Stomach (tissue), 9 donors: ENCODE results near the gene E2F6. TPM values are rescaled to one million over a fixed set of nuclear protein-coding genes. Genes with fewer than 3 reads are reported as not detected.

Experiments
- DNase-seq, 2 donors: peaks; one replicate each; pipeline versions ENCODE4 v3.0.0 to v3.0.0-alpha.2; 2013 to 2019
- H3K27ac ChIP-seq, 5 donors: fragments of 200-600 bp in 4 of 5; sonication (generic) in 4 of 5; one replicate each; pipeline ENCODE4 v1.5.1; 2013 to 2019; ENCODE audit warnings: mild to moderate bottlenecking in 1 of 5, moderate library complexity in 1 of 5
- H3K27me3 ChIP-seq, 3 donors: fragments of 200-600 bp; sonication (generic); one replicate each; pipeline ENCODE4 v1.5.1; 2017 to 2019; ENCODE audit warnings: mixed run types in 1 of 3
- H3K36me3 ChIP-seq, 4 donors: fragments of 200-600 bp; sonication (generic); 1 replicate in 3 of 4; 2 replicates in 1 of 4; pipeline ENCODE4 v1.5.1; 2016 to 2019
- H3K4me1 ChIP-seq, 4 donors: fragments of 200-600 bp; sonication (generic); one replicate each; pipeline ENCODE4 v1.5.1; 2016 to 2019
- H3K4me3 ChIP-seq, 4 donors: fragments of 200-600 bp; sonication (generic) in 3 of 4; one replicate each; pipeline ENCODE4 v1.5.1; 2016 to 2019; ENCODE audit warnings: mild to moderate bottlenecking in 1 of 4
- H3K9me3 ChIP-seq, 4 donors: fragments of 200-600 bp; sonication (generic); one replicate each; pipeline ENCODE4 v1.5.1; 2016 to 2019
- EP300 ChIP-seq: sonication (generic); formaldehyde crosslinking; IDR thresholded peaks from one replicate; pipeline ENCODE4 v1.6.1; 2017; ENCODE audit warnings: antibody characterized with exemption
- POLR2A ChIP-seq, 4 donors: fragments of 450-650 bp; IDR thresholded peaks; one replicate each; pipeline ENCODE4 v1.6.1; 2016; ENCODE audit warnings: antibody characterized with exemption in 4 of 4, control low read depth in 2 of 4, mild to moderate bottlenecking in 1 of 4, moderate library complexity in 1 of 4
- POLR2AphosphoS5 ChIP-seq, 3 donors: sonication (generic); formaldehyde crosslinking; IDR thresholded peaks; one replicate each; pipeline ENCODE4 v1.6.1; 2016; ENCODE audit warnings: antibody characterized with exemption in 3 of 3
- WGBS, 5 donors: extraction: QIAGEN DNeasy Blood & Tissue Kit in 3 of 5; methylation state at CpG; one replicate each; pipeline versions ENCODE4 v1.1.5 to v1.1.7; 2013 to 2018; 5-methylcytosine and 5-hydroxymethylcytosine counted together
- intact Hi-C: fragments of 100-400 bp; cut with DNase I; formaldehyde crosslinking; loops from one replicate; pipeline ENCODE4 v1.15.1; 2023; ENCODE audit warnings: low total_unique reads
- polyA plus RNA-seq, 3 donors: library from polyadenylated mRNA; stranded (reverse); fragments of 200-250 nt; gene quantifications; one replicate each; pipeline ENCODE4 v1.2.3, GENCODE V29; 2013
- total RNA-seq, 5 donors: library from RNA; depleted of rRNA; stranded (reverse); fragments of >200 nt; gene quantifications; one replicate each; pipeline versions ENCODE4 v1.1.0 to v1.2.3, GENCODE V29; 2014 to 2016
- TF ChIP-seq, protein P1 (sequence below), 7 experiments: fragments of 450-650 bp in 4 of 7; fragments of 200-600 bp in 3 of 7; sonication (generic) in 3 of 7; IDR thresholded peaks; one replicate each; pipeline ENCODE4 v1.5.1; 2016 to 2019; ENCODE audit warnings: antibody characterized with exemption in 7 of 7, control low read depth in 2 of 7, mild to moderate bottlenecking in 1 of 7
- donor health status: healthy with polysubstance abuse.
- donor health status: Bipolar disorder and iron deficiency.
- donor health status: healthy.

Gene E2F6
- total and polyA plus RNA-seq, 8 donors = 0.58 to 32.1 (median 10.1) TPM

GRCh38 chr2:11446733-11447248 is 19.2 kb downstream of the E2F6 start:
- Histone ChIP-seq H3K4me1 (no peaks in the 10 kb centered on the region), H3K9me3 (no peaks in the 10 kb centered on the region), H3K36me3 (peaks cover 29 to 92% (median 88%) of the 10 kb centered on the region in 4 donors), H3K4me3 (no peak overlapping the region), H3K27me3 (no peaks in the 10 kb centered on the region), H3K27ac (no peak overlapping the region)
- DNase-seq = peak; percentile 48 to 88
- 27 to 65% (median 61%) methylated on average over 6 to 14 of the region's 14 CpGs for WGBS, 5 donors
- TF ChIP-seq, protein P1, sequence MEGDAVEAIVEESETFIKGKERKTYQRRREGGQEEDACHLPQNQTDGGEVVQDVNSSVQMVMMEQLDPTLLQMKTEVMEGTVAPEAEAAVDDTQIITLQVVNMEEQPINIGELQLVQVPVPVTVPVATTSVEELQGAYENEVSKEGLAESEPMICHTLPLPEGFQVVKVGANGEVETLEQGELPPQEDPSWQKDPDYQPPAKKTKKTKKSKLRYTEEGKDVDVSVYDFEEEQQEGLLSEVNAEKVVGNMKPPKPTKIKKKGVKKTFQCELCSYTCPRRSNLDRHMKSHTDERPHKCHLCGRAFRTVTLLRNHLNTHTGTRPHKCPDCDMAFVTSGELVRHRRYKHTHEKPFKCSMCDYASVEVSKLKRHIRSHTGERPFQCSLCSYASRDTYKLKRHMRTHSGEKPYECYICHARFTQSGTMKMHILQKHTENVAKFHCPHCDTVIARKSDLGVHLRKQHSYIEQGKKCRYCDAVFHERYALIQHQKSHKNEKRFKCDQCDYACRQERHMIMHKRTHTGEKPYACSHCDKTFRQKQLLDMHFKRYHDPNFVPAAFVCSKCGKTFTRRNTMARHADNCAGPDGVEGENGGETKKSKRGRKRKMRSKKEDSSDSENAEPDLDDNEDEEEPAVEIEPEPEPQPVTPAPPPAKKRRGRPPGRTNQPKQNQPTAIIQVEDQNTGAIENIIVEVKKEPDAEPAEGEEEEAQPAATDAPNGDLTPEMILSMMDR (IDR thresholded peaks at IDR 0.05) = peak in 5 of 7 experiments; percentile 22 to 80 (median 65)
- TF ChIP-seq EP300 = no peak
- TF ChIP-seq POLR2A (IDR thresholded peaks at IDR 0.05) = no peak
- peak in 1 of 3 donors; percentile 30 for TF ChIP-seq POLR2AphosphoS5 (IDR thresholded peaks at IDR 0.05)
- intact Hi-C loops = loop anchor here (10.0 kb wide), 1 partner anchor 312 kb away; a partner anchor contains a TSS

- intact Hi-C loops = loop anchor here (10.0 kb wide), 1 partner anchor 310 kb away; a partner anchor contains a TSS
- Histone ChIP-seq H3K36me3 (peaks cover 22 to 93% (median 86%) of the 10 kb centered on the region in 4 donors), H3K9me3 (no peaks in the 10 kb centered on the region), H3K4me1 (no peaks in the 10 kb centered on the region), H3K27me3 (no peaks in the 10 kb centered on the region), H3K4me3 (no peak overlapping the region), H3K27ac (no peak overlapping the region)
- DNase-seq = no peak
- TF ChIP-seq POLR2AphosphoS5 (IDR thresholded peaks at IDR 0.05) (no peak), POLR2A (IDR thresholded peaks at IDR 0.05) (no peak), EP300 (no peak)
- TF ChIP-seq, protein P1 (IDR thresholded peaks at IDR 0.05) = no peak
- WGBS, 5 donors = 81 to 88% (median 86%) methylated on average over 4 of the region's 4 CpGs
Observed at GRCh38 chr2:11444737-11445136, 21.2 kb downstream of the E2F6 start.

DNA sequence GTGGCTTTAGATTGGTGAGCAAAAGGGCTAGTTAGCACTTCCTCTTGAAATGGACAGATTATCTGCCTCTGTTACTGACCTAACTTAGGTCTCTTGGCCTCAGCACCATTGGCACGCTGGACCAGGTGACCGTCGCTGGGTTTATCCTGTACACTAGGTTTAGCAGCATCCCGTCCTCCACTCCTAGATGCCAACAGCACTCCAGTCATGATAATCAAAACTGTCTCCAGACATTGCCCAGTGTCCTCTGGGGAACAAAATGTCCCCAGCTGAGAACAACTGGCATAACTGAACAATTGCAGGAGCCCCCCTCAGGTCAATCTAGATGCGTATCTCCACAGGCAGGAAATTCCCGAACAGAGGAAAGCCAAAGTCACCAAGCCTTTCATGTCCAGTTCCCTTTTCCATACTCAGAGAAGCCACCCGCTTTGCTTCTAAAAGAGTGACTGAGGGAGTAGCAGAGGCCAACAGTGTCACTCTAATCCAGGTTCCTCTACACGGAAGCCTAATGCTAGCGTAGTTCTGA is 27.3 kb downstream of the E2F6 start:
- no peak for DNase-seq
- no peak overlapping the region for H3K4me3 ChIP-seq
- no peaks in the 10 kb centered on the region for H3K27me3 ChIP-seq
- 91 to 98% (median 98%) methylated on average over 9 of the region's 9 CpGs for WGBS, 5 donors
- intact Hi-C loops = no loop called here
- H3K27ac ChIP-seq = no peak overlapping the region
- no peaks in the 10 kb centered on the region for H3K9me3 ChIP-seq
- TF ChIP-seq, protein P1 (IDR thresholded peaks at IDR 0.05) = no peak
- TF ChIP-seq POLR2AphosphoS5 (IDR thresholded peaks at IDR 0.05) (no peak), EP300 (no peak), POLR2A (IDR thresholded peaks at IDR 0.05) (no peak)
- no peaks in the 10 kb centered on the region for H3K4me1 ChIP-seq
- peaks cover 0 to 73% (median 45%) of the 10 kb centered on the region in 4 donors for H3K36me3 ChIP-seq

DNA sequence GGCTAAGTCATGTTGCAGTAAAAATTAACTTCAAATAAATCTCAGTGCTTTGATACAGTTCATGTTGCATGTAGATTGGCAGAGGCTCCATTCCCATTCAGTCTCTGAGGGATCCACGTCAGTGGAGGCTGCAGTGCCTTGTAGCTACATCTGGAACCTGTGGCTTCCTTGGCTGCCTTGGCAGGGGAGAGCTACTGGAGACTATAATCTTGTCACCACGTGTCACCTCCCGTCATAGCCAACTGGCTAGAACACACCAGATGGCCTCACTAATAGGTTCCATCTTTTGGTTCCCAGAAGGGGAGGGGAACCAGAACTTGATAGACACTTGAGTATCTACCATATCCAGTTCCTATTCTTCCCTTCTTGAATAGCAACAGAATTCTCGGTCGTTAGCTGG is 28.4 kb downstream of the E2F6 start:
- no peaks in the 10 kb centered on the region for H3K27me3 ChIP-seq
- H3K9me3 ChIP-seq = no peaks in the 10 kb centered on the region
- H3K4me3 ChIP-seq = no peak overlapping the region
- intact Hi-C loops = no loop called here
- peaks cover 0 to 63% (median 37%) of the 10 kb centered on the region in 4 donors for H3K36me3 ChIP-seq
- H3K4me1 ChIP-seq = no peaks in the 10 kb centered on the region
- TF ChIP-seq POLR2AphosphoS5 (IDR thresholded peaks at IDR 0.05) (no peak), EP300 (no peak), POLR2A (IDR thresholded peaks at IDR 0.05) (no peak)
- TF ChIP-seq, protein P1 (IDR thresholded peaks at IDR 0.05) = no peak
- WGBS, 5 donors = 86 to 96% (median 92%) methylated on average over 5 of the region's 5 CpGs
- no peak for DNase-seq
- H3K27ac ChIP-seq = no peak overlapping the region
